A673 (cell line): ENCODE data around the gene CAMTA2. TPM values are rescaled to one million over a fixed set of nuclear protein-coding genes. Genes with fewer than 3 reads are reported as not detected.
"Not testable (repeated sequence)": the region's sequence is repeated elsewhere in the genome, so short reads cannot be mapped to it uniquely, and the experiment has no call there.

ENCODE experiments used
- BruUV-seq: library from RNA; stranded (reverse); fragments of 400-500 nt; replicated peaks from 2 replicates; lab custom pipeline; 2021; lab: Mats Ljungman, UMichigan
- CTCF ChIA-PET: fragments of 300-600 bp; sonication (Branson Sonifier 250); formaldehyde crosslinking; loops from one replicate; lab custom pipeline; 2022; ENCODE audit warnings: antibody characterized with exemption; lab: Charles Lee
- POLR2A ChIA-PET: fragments of 300-600 bp; sonication (Branson Sonifier 250); formaldehyde crosslinking; loops from one replicate; lab custom pipeline; 2022; ENCODE audit warnings: antibody characterized with exemption; ENCODE audit not compliant: low non-redundant PET; lab: Charles Lee
- DNase-seq: peaks from one replicate; pipeline ENCODE4 v3.0.0-alpha.2; 2015; ENCODE audit warnings: low spot score
- H3K27ac ChIP-seq: fragments of 200-600 bp; sonication (generic); 2 replicates; pipeline ENCODE4 v1.5.1; 2016; ENCODE audit warnings: mixed run types, low read depth, mild to moderate bottlenecking, mixed read lengths, antibody characterized with exemption, low read length; ENCODE audit not compliant: poor library complexity, severe bottlenecking
- H3K27me3 ChIP-seq: fragments of 200-600 bp; sonication (generic); replicated peaks from 2 replicates; pipeline ENCODE4 v1.6.1; 2017; ENCODE audit warnings: mixed run types, low read depth, mild to moderate bottlenecking, mixed read lengths, antibody characterized with exemption, low read length; ENCODE audit not compliant: insufficient read depth, poor library complexity
- H3K36me3 ChIP-seq: fragments of 200-600 bp; sonication (generic); 2 replicates; pipeline ENCODE4 v1.6.1; 2016; ENCODE audit warnings: mixed run types, mild to moderate bottlenecking, mixed read lengths, antibody characterized with exemption, low read length; ENCODE audit not compliant: insufficient read depth, poor library complexity, severe bottlenecking
- H3K4me1 ChIP-seq: fragments of 200-600 bp; sonication (generic); 2 replicates; pipeline ENCODE4 v1.6.1; 2017; ENCODE audit warnings: mixed run types, mild to moderate bottlenecking, mixed read lengths, antibody characterized with exemption, low read length; ENCODE audit not compliant: insufficient read depth, poor library complexity, severe bottlenecking
- H3K4me3 ChIP-seq: fragments of 200-600 bp; sonication (generic); 2 replicates; pipeline ENCODE4 v1.5.1; 2016; ENCODE audit warnings: low read depth, mixed run types, mild to moderate bottlenecking, mixed read lengths, low read length; ENCODE audit not compliant: poor library complexity, severe bottlenecking
- H3K9me3 ChIP-seq: fragments of 200-600 bp; sonication (generic); 2 replicates; pipeline ENCODE4 v1.6.1; 2016; ENCODE audit warnings: mixed run types, low read depth, mild to moderate bottlenecking, mixed read lengths, antibody characterized with exemption, low read length; ENCODE audit not compliant: poor library complexity, severe bottlenecking
- CTCF ChIP-seq: fragments of 300-800, 200-600 bp; sonication (generic); conservative IDR thresholded peaks from 2 replicates; pipeline ENCODE4 v1.5.1; 2017; ENCODE audit warnings: low read depth, mild to moderate bottlenecking, antibody characterized with exemption, low read length, moderate library complexity, mixed read lengths
- EZH2 ChIP-seq: fragments of 200-600 bp; sonication (generic); IDR thresholded peaks from 2 replicates; pipeline ENCODE4 v1.6.1; 2017; ENCODE audit warnings: borderline replicate concordance, low read depth, mild to moderate bottlenecking, mixed read lengths, antibody characterized with exemption, low read length; ENCODE audit not compliant: poor library complexity, severe bottlenecking
- intact Hi-C: fragments of 100-400 bp; cut with micrococcal nuclease; formaldehyde crosslinking; loops from one replicate; pipeline ENCODE4 v1.10.0; 2022; ENCODE audit not compliant: unreplicated experiment
- total RNA-seq: library from RNA; stranded (reverse); gene quantifications from 2 replicates; pipeline ENCODE4 v1.2.3, GENCODE V29; 2021

Gene CAMTA2
- total RNA-seq, 1 experiment from 2014 or later, result 16.3 TPM

GRCh38 chr17:5032865-5033264 is 45.4 kb upstream of the CAMTA2 start:
- DNase-seq, result no peak
- Histone ChIP-seq H3K4me3 (no peak overlapping the region), H3K36me3 (no peaks in the 10 kb centered on the region), H3K9me3 (no peaks in the 10 kb centered on the region), H3K4me1 (peaks cover 4% of the 10 kb centered on the region), H3K27ac (no peak overlapping the region), H3K27me3 (no peaks in the 10 kb centered on the region)
- BruUV-seq, result no TSS peak
- no peak for TF ChIP-seq EZH2
- TF ChIP-seq CTCF, result no peak
- intact Hi-C loops, result no loop called here
- ChIA-PET CTCF (no interaction called here), POLR2A (no interaction called here)

- Histone ChIP-seq H3K4me1 (peaks cover 4% of the 10 kb centered on the region), H3K36me3 (no peaks in the 10 kb centered on the region), H3K27ac (no peak overlapping the region), H3K4me3 (peak overlapping the region; percentile 42), H3K27me3 (no peaks in the 10 kb centered on the region), H3K9me3 (no peaks in the 10 kb centered on the region)
- ChIA-PET CTCF (interaction anchor here (0.9 kb wide), 1 partner anchor 30 kb away, joined by 4 read pairs; no protein-coding TSS in a partner anchor), POLR2A (no interaction called here)
- no TSS peak for BruUV-seq
- TF ChIP-seq CTCF, result peak; percentile 67
- TF ChIP-seq EZH2, result no peak
- peak; percentile 94 for DNase-seq
- intact Hi-C loops, result no loop called here
Measured at GRCh38 chr17:5031365-5032082, 44.0 kb upstream of the CAMTA2 start.

GRCh38 chr17:5030168-5030567 is 42.7 kb upstream of the CAMTA2 start:
- H3K4me3 ChIP-seq, intact Hi-C loops, H3K9me3 ChIP-seq, H3K36me3 ChIP-seq, H3K4me1 ChIP-seq, DNase-seq, BruUV-seq, CTCF ChIA-PET, POLR2A ChIA-PET, H3K27ac ChIP-seq, H3K27me3 ChIP-seq: not testable (repeated sequence)

GRCh38 chr17:5027916-5028315 is 40.4 kb upstream of the CAMTA2 start:
- Histone ChIP-seq H3K27me3 (no peaks in the 10 kb centered on the region), H3K36me3 (peaks cover 2% of the 10 kb centered on the region), H3K27ac (no peak overlapping the region), H3K4me1 (peaks cover 4% of the 10 kb centered on the region), H3K9me3 (no peaks in the 10 kb centered on the region), H3K4me3 (no peak overlapping the region)
- ChIA-PET POLR2A (no interaction called here), CTCF (interaction anchor here (0.9 kb wide), 1 partner anchor 30 kb away, joined by 3 read pairs; no protein-coding TSS in a partner anchor)
- intact Hi-C loops, result no loop called here
- no peak for TF ChIP-seq EZH2
- TF ChIP-seq CTCF, result no peak
- no peak for DNase-seq
- no TSS peak for BruUV-seq
